ENCODE data around the gene TAGLN. TPM values are rescaled to one million over a fixed set of nuclear protein-coding genes. Genes with fewer than 3 reads are reported as not detected.

TAGLN gene
- total RNA-seq, 1 experiment from 2014 or later, result 71.5 TPM

DNA sequence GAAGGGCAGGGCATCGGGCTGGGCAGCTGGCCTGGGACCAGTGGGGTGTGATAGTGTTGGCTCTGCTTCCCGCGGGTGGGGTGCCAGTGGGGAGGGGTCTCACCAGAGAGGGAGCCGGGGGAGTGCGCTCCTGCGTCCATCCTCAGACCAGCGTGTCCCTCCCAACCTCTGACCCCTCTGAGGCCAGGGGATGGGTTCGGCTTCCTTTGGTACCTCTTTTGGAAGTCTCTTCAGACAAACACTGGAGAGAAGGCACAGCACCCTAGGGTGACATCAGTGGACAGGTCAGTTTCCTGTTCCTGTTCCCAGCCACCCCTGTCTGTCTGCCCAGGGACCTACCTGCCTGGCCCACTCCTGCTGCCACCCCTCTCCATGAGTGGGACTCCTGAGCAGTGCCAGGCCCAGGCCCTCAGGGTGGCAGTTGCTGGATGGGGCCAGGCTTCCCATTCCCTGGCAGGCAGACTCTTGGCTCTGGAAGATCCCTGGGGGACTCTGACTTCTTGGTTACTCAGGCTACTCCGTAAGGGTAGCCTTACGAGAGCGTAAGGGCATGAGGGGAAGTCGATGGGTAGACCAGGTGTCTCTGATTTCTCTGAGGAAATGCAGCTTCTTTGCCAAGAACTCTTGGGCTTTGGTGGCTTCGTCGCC is 2.6 kb downstream of the TAGLN start:
- POLR2A ChIA-PET, result interaction anchor here (1.0 to 2.0 kb wide), 2 partner anchors 17 to 23 kb away, joined by 3 to 10 read pairs; partner anchors contain the start of gene SIDT2
- peaks cover 36% of the 10 kb centered on the region for H3K4me1 Mint-ChIP-seq
- H3K36me3 Mint-ChIP-seq, result peaks cover 7% of the 10 kb centered on the region

DNA sequence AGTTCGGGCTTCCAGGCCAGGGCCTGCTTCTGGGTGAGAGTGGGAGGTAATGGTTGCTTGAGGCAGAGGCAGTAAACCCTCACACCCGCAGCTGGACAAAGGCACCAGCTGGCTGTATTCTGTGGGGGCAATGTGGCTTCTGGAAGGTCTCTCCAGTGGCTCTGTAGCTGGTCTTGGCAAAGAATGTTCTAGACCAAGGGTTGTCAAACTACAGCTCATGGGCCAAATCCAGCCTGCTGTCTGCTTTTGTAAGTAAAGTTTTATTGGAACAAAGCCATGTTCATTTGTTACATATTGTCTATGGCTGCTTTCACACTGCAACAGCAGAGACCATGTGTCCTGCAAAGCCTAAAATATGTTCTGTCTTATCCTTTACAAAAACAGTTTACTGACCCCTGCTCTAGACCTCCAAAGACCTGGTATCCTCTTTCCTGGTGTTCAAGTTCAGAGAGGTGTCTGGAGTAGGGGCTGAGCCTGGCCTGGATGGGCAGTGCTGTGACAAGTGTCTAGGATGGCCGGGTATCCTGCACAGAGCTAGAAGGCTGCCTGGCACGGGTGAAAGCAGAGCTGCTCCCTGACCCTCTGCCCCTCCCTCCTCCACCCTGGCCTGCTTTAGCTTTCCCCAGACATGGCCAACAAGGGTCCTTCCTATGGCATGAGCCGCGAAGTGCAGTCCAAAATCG is 3.4 kb downstream of the TAGLN start:
- Mint-ChIP-seq H3K9me3 (no peaks in the 10 kb centered on the region), H3K27ac (no peak overlapping the region), H3K4me1 (peaks cover 33% of the 10 kb centered on the region), H3K36me3 (peaks cover 7% of the 10 kb centered on the region), H3K4me3 (no peak overlapping the region), H3K27me3 (ENCODE audit: low read depth) (no peaks in the 10 kb centered on the region; the same call in 1 of the 2 replicates)
- ATAC-seq (no peak), DNase-seq (ENCODE audit: low spot score) (no peak)
- ChIA-PET POLR2A (interaction anchor here (0.9 to 2.0 kb wide), 2 partner anchors 24 to 125 kb away, joined by 3 to 10 read pairs; partner anchors contain the start of genes CEP164 and SIDT2), CTCF (interaction anchor here (1.0 to 2.1 kb wide), 5 partner anchors 19 to 64 kb away, joined by 3 to 6 read pairs (median 4); partner anchors contain the start of gene SIDT2)
- TF ChIP-seq JAZF1 (CRISPR knock-in tag; IDR thresholded peaks at IDR 0.05), result no peak
- no peak for TF ChIP-seq ZNF512 (CRISPR knock-in tag; IDR thresholded peaks at IDR 0.05; ENCODE audit: borderline replicate concordance)
- no peak for TF ChIP-seq CTCF (IDR thresholded peaks at IDR 0.05)
- TF ChIP-seq ZNF396 (CRISPR knock-in tag; IDR thresholded peaks at IDR 0.05; ENCODE audit: borderline replicate concordance), result no peak
- TF ChIP-seq E2F1 (CRISPR knock-in tag; IDR thresholded peaks at IDR 0.05), result no peak
- TF ChIP-seq, protein P1, sequence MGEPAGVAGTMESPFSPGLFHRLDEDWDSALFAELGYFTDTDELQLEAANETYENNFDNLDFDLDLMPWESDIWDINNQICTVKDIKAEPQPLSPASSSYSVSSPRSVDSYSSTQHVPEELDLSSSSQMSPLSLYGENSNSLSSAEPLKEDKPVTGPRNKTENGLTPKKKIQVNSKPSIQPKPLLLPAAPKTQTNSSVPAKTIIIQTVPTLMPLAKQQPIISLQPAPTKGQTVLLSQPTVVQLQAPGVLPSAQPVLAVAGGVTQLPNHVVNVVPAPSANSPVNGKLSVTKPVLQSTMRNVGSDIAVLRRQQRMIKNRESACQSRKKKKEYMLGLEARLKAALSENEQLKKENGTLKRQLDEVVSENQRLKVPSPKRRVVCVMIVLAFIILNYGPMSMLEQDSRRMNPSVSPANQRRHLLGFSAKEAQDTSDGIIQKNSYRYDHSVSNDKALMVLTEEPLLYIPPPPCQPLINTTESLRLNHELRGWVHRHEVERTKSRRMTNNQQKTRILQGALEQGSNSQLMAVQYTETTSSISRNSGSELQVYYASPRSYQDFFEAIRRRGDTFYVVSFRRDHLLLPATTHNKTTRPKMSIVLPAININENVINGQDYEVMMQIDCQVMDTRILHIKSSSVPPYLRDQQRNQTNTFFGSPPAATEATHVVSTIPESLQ (CRISPR knock-in tag; IDR thresholded peaks at IDR 0.05), result no peak

More for the DNA sequence above, 2.6 kb downstream of the TAGLN start:
- CTCF ChIA-PET, result interaction anchor here (1.0 to 1.4 kb wide), 3 partner anchors 21 to 63 kb away, joined by 3 to 5 read pairs (median 4); no protein-coding TSS in a partner anchor
- H3K4me3 Mint-ChIP-seq, result no peak overlapping the region
- H3K27ac Mint-ChIP-seq, result no peak overlapping the region
- TF ChIP-seq, protein P1 (CRISPR knock-in tag; IDR thresholded peaks at IDR 0.05), result no peak
- TF ChIP-seq SOX15 (CRISPR knock-in tag; IDR thresholded peaks at IDR 0.05), result no peak
- no peak for TF ChIP-seq E2F5 (CRISPR knock-in tag; IDR thresholded peaks at IDR 0.05)
- TF ChIP-seq, protein P2, sequence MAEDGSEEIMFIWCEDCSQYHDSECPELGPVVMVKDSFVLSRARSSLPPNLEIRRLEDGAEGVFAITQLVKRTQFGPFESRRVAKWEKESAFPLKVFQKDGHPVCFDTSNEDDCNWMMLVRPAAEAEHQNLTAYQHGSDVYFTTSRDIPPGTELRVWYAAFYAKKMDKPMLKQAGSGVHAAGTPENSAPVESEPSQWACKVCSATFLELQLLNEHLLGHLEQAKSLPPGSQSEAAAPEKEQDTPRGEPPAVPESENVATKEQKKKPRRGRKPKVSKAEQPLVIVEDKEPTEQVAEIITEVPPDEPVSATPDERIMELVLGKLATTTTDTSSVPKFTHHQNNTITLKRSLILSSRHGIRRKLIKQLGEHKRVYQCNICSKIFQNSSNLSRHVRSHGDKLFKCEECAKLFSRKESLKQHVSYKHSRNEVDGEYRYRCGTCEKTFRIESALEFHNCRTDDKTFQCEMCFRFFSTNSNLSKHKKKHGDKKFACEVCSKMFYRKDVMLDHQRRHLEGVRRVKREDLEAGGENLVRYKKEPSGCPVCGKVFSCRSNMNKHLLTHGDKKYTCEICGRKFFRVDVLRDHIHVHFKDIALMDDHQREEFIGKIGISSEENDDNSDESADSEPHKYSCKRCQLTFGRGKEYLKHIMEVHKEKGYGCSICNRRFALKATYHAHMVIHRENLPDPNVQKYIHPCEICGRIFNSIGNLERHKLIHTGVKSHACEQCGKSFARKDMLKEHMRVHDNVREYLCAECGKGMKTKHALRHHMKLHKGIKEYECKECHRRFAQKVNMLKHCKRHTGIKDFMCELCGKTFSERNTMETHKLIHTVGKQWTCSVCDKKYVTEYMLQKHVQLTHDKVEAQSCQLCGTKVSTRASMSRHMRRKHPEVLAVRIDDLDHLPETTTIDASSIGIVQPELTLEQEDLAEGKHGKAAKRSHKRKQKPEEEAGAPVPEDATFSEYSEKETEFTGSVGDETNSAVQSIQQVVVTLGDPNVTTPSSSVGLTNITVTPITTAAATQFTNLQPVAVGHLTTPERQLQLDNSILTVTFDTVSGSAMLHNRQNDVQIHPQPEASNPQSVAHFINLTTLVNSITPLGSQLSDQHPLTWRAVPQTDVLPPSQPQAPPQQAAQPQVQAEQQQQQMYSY (CRISPR knock-in tag; IDR thresholded peaks at IDR 0.05), result no peak
- no peak for TF ChIP-seq MAX (CRISPR knock-in tag; IDR thresholded peaks at IDR 0.05)
- no peak for TF ChIP-seq NFYB (CRISPR knock-in tag; conservative IDR thresholded peaks at IDR 0.05; ENCODE audit: low read depth)
- TF ChIP-seq FOXK1 (CRISPR knock-in tag; IDR thresholded peaks at IDR 0.05), result no peak
- TF ChIP-seq NR1H2 (CRISPR knock-in tag; IDR thresholded peaks at IDR 0.05), result no peak
- TF ChIP-seq ZBTB21 (CRISPR knock-in tag; IDR thresholded peaks at IDR 0.05; ENCODE audit: borderline replicate concordance), result no peak
- TF ChIP-seq ZNF121 (CRISPR knock-in tag; IDR thresholded peaks at IDR 0.05), result no peak
- DNase-seq (ENCODE audit: low spot score), result no peak
- H3K9me3 Mint-ChIP-seq, result no peaks in the 10 kb centered on the region
- ATAC-seq, result no peak
- H3K27me3 Mint-ChIP-seq (ENCODE audit: low read depth), result no peaks in the 10 kb centered on the region; the same call in 1 of the 2 replicates

Measured in WTC11 (cell line).